ENCODE data around the gene OR4D1. TPM values are rescaled to one million over a fixed set of nuclear protein-coding genes. Genes with fewer than 3 reads are reported as not detected.

Gene OR4D1
- total and polyA plus RNA-seq, 2 of the 8 experiments (the other 6 are each of a cell fraction or from before 2014, with no cell fraction given): 0.32 to 0.39 TPM

- H3K4me3 ChIP-seq (ENCODE audit: extremely low read depth in 1 of 4, insufficient read depth in 2 of 4, low read depth in 3 of 4, low read length in 4 of 4): no peak overlapping the region
- FAIRE-seq (no peak), DNase-seq (ENCODE audit: low read depth in 1 of 2, low spot score in 2 of 2) (no peak)
- no peak overlapping the region for H2BK12ac ChIP-seq (ENCODE audit: low read depth, low read length)
- no peak overlapping the region for H2BK120ac ChIP-seq (replicated peaks; ENCODE audit: low read depth, low read length)
- no peaks in the 10 kb centered on the region for H3K79me2 ChIP-seq (ENCODE audit: control insufficient read depth in 1 of 2, insufficient read depth in 2 of 2, low read length in 2 of 2)
- ChIA-PET CTCF (ENCODE audit: partially characterized antibody) (interaction anchor here (0.6 to 7.6 kb wide), 4 partner anchors 18 to 384 kb away, joined by 3 to 127 read pairs (median 3); partner anchors contain the start of gene MKS1), POLR2A (ENCODE audit: partially characterized antibody) (no interaction called here)
- no peak overlapping the region for H3K56ac ChIP-seq (replicated peaks; ENCODE audit: insufficient read length, low read depth, low read length)
- no peaks in the 10 kb centered on the region for H3K23me2 ChIP-seq (ENCODE audit: low read depth, low read length)
- H3K79me1 ChIP-seq (ENCODE audit: low read depth, low read length): no peaks in the 10 kb centered on the region
- H4K20me1 ChIP-seq (replicated peaks in 1 of 2; ENCODE audit: control insufficient read depth in 1 of 2, insufficient read depth in 2 of 2, low read length in 2 of 2): no peaks in the 10 kb centered on the region
- no peak overlapping the region for H2AFZ ChIP-seq (ENCODE audit: low read length)
- no peak overlapping the region for H3K4me2 ChIP-seq (ENCODE audit: insufficient read depth in 1 of 2, low read depth in 2 of 2, low read length in 2 of 2)
- H3K36me3 ChIP-seq (ENCODE audit: control insufficient read depth in 2 of 4, insufficient read depth in 4 of 4, low read length in 3 of 4): no peaks in the 10 kb centered on the region
- H4K5ac ChIP-seq (ENCODE audit: insufficient read length, low read depth, low read length): no peak overlapping the region
- no peak overlapping the region for H3K4ac ChIP-seq (replicated peaks; ENCODE audit: insufficient read length, low read depth, low read length)
- H3K14ac ChIP-seq (ENCODE audit: insufficient read length): no peak overlapping the region
- H2BK15ac ChIP-seq (ENCODE audit: low read length): no peak overlapping the region
- no peak overlapping the region for H4K91ac ChIP-seq (replicated peaks; ENCODE audit: insufficient read length, low read length)
- H3K23ac ChIP-seq (ENCODE audit: insufficient read length): no peak overlapping the region
- H4K8ac ChIP-seq (ENCODE audit: extremely low read depth, insufficient read depth, low read length): no peak overlapping the region
- no peaks in the 10 kb centered on the region for H3K27me3 ChIP-seq (replicated peaks in 1 of 4; ENCODE audit: control insufficient read depth in 3 of 4, extremely low read depth in 1 of 4, insufficient read depth in 3 of 4, low read length in 3 of 4)
- H3K9me3 ChIP-seq (ENCODE audit: insufficient read depth in 2 of 2, low read depth in 1 of 2, low read length in 1 of 2): no peaks in the 10 kb centered on the region
- no peak overlapping the region for H2BK20ac ChIP-seq (ENCODE audit: low read length)
- no peak overlapping the region for H3K27ac ChIP-seq (ENCODE audit: low read depth, low read length)
- no peak overlapping the region for H2BK5ac ChIP-seq (ENCODE audit: low read depth, low read length)
- WGBS, 2 experiments (ENCODE audit: extremely low coverage in 1 of 2, insufficient coverage in 1 of 2, insufficient read length in 1 of 2, insufficient replicate concordance in 2 of 2, low coverage in 1 of 2, low lambda C conversion rate in 2 of 2, missing lambda C conversion rate in 1 of 2): 95% methylated on average over 7 of the region's 7 CpGs; no CpG with 5 or more reads in 1 of the 2 experiments
- no peaks in the 10 kb centered on the region for H3K4me1 ChIP-seq (replicated peaks in 1 of 4; ENCODE audit: control insufficient read depth in 3 of 4, insufficient read depth in 4 of 4, low read length in 3 of 4)
- no peak overlapping the region for H2AK5ac ChIP-seq (ENCODE audit: low read depth, low read length)
- no peak overlapping the region for H3K9ac ChIP-seq (replicated peaks in 1 of 4; ENCODE audit: extremely low read depth in 1 of 4, low read depth in 3 of 4, low read length in 3 of 4)
- no peak overlapping the region for H3K18ac ChIP-seq (ENCODE audit: extremely low read depth, low read length)
- TF ChIP-seq KDM1A (IDR thresholded peaks at IDR 0.05; ENCODE audit: borderline replicate concordance, low read length) (no peak), POLR2AphosphoS5 (IDR thresholded peaks at IDR 0.05; ENCODE audit: low read depth, low read length) (no peak), CBX5 (IDR thresholded peaks at IDR 0.05; ENCODE audit: low read depth, low read length) (no peak), NRF1 (IDR thresholded peaks at IDR 0.05; ENCODE audit: low read depth, low read length) (no peak), ZNF274 (IDR thresholded peaks at IDR 0.05; ENCODE audit: borderline replicate concordance, extremely low read depth, low read length) (no peak), CHD2 (IDR thresholded peaks at IDR 0.05; ENCODE audit: low read length) (no peak), EZH2 (IDR thresholded peaks at IDR 0.05; ENCODE audit: low read depth, low read length, severe bottlenecking) (no peak), SP2 (IDR thresholded peaks at IDR 0.05; ENCODE audit: low read length) (no peak)
Measured at GRCh38 chr17:58196610-58197009, 48.4 kb downstream of the OR4D1 start.

All from H1 (cell line).